H54 (cell line): ENCODE results near the gene MAPKAP1.

Source experiments
- DNase-seq: peaks from one replicate; pipeline ENCODE4 v3.0.0; 2011; ENCODE audit warnings: low spot score, mixed read lengths; ENCODE audit not compliant: insufficient read length
- FAIRE-seq: peaks from 3 replicates; lab custom pipeline; 2011; peaks lifted over from hg19 to GRCh38; lab: Jason Lieb, UNC
- POLR2A ChIP-seq: IDR thresholded peaks from 2 replicates; pipeline ENCODE4 v1.6.1; 2011; ENCODE audit warnings: low read depth, mild to moderate bottlenecking, low read length

MAPKAP1 gene

DNA sequence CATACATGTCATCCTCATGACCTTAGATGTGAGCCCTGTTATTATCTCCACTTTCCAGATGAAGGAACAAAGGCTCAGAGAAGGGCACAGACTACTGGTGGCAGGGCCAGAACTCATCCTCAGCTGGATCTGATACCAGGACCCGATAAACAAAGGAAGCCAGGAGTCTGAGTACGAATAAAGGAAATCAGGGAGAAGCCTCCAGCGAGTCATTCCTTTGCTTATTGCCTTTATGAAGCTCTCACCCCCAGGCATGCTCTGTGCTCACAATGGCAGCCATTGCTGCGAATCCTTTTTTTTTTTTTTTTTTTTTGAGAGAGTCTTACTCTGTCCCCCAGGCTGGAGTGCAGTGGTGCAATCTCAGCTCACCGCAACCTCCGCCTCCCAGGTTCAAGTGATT is 315.3 kb downstream of the MAPKAP1 start:
- no peak for DNase-seq
- FAIRE-seq = no peak
- TF ChIP-seq POLR2A = no peak

DNA sequence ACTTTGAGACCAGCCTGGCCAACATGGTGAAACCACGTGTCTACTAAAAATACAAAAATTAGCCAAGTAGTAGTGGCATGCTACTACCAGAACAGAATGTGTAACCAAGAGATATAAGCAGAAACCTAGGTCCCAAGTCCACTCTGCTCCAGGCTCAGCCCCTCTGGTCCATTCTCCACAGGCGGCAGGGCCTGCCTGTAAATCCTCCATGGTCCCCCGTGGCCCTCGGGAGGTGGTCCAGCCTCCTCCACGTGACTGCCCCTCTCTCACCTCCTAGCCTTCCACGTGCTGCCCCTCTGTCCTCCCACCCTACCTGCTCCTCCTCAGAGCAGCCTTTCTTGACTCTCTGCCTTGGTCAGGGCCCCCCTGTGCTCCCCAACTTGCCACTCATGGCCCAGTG is 318.0 kb downstream of the MAPKAP1 start:
- no peak for FAIRE-seq
- DNase-seq = no peak
- TF ChIP-seq POLR2A = no peak

DNA sequence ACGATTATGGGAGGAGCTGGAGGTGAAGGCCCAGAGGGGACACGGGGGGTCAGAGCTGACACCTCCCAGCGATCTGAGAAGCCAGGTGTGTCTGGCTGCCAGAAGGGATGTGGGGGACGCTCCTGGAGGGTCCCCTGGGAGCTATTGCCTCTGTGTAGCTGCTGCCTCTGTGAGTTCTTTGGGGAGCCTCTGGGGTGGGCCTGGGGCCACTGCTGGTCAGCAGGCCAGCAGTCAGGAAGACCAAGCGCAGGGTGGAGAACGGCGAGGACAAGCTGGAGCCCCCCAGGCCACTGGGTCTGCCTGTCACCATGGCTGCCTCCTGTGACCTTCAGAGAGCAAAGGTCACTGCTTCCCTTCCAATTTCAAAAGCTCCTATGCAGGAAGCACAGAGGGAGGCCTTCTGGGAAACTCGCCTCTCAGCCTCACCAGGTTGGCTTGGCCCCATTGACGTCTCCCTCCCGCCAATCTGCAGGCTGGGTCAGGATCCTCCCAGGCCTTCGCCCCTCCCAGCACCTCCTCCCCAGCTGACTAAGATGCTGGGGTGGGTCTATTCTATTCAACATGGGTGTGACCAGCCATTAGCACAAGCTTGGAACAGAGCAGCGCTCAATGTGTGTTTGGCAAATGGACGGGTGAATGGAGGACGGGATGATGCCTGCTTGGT is 319.0 kb downstream of the MAPKAP1 start:
- FAIRE-seq = no peak
- TF ChIP-seq POLR2A = no peak
- DNase-seq = no peak
